Endothelial cell of umbilical vein (primary cell): ENCODE results near the gene SEPTIN14. TPM values are rescaled to one million over a fixed set of nuclear protein-coding genes. Genes with fewer than 3 reads are reported as not detected.

Experiments used
- BruUV-seq: library from RNA; stranded (reverse); fragments of 400-500 nt; replicated peaks from 2 replicates; lab custom pipeline; 2021; lab: Mats Ljungman, UMichigan
- CTCF ChIA-PET: fragments of 300-600, 350-600 bp; sonication (Branson Sonifier 250); formaldehyde crosslinking; loops from one replicate; lab custom pipeline; 2021; ENCODE audit warnings: antibody characterized with exemption, inconsistent platforms; lab: Charles Lee
- POLR2A ChIA-PET: fragments of 300-600, 350-600 bp; sonication (Branson Sonifier 250); formaldehyde crosslinking; loops from one replicate; lab custom pipeline; 2021; ENCODE audit warnings: antibody characterized with exemption, inconsistent platforms; lab: Charles Lee
- DNase-seq: peaks from one replicate; pipeline ENCODE4 v3.0.0-alpha.2; 2011; ENCODE audit warnings: low read depth, low spot score
- FAIRE-seq: peaks from 2 replicates; lab custom pipeline; 2011; peaks lifted over from hg19 to GRCh38; lab: Jason Lieb, UNC
- H2AFZ ChIP-seq: 2 replicates; pipeline ENCODE4 v1.6.0; 2012; ENCODE audit warnings: low read depth, low read length, control low read depth, inconsistent platforms
- H3K27ac ChIP-seq: 2 replicates; pipeline ENCODE4 v1.5.1; 2011; ENCODE audit warnings: low read depth, mild to moderate bottlenecking, control low read depth, low read length, moderate library complexity; ENCODE audit not compliant: insufficient read depth
- H3K27me3 ChIP-seq, 2 experiments: 2 replicates each; pipeline versions ENCODE4 v1.6.0 to v1.6.1; 2011; ENCODE audit warnings: low read length in 2 of 2, mixed read lengths in 1 of 2; ENCODE audit not compliant: control insufficient read depth in 2 of 2, insufficient read depth in 2 of 2
- H3K36me3 ChIP-seq, 2 experiments: 2 replicates in 1 of 2; 3 replicates in 1 of 2; pipeline ENCODE4 v1.5.1; 2011; ENCODE audit warnings: low read length in 2 of 2, mild to moderate bottlenecking in 1 of 2, moderate library complexity in 1 of 2; ENCODE audit not compliant: control insufficient read depth in 2 of 2, insufficient read depth in 2 of 2; ENCODE audit errors: extremely low read depth in 1 of 2
- H3K4me1 ChIP-seq: 3 replicates; pipeline ENCODE4 v1.5.1; 2011; ENCODE audit warnings: mild to moderate bottlenecking, low read length; ENCODE audit not compliant: control insufficient read depth, insufficient read depth; ENCODE audit errors: extremely low read depth
- H3K4me2 ChIP-seq: 2 replicates; pipeline ENCODE4 v1.6.1; 2011; ENCODE audit warnings: low read length, control low read depth, mixed read lengths; ENCODE audit not compliant: insufficient read depth
- H3K4me3 ChIP-seq, 3 experiments: fragments of 200-600 bp in 1 of 3; sonication (generic), shearing (Covaris generic) in 1 of 3; replicated peaks in 1 of 3; 2 replicates each; pipeline ENCODE4 v1.5.1; 2011 to 2016; ENCODE audit warnings: control low read depth in 3 of 3, low read length in 3 of 3, mild to moderate bottlenecking in 2 of 3, inconsistent platforms in 1 of 3, low read depth in 1 of 3, moderate library complexity in 1 of 3; ENCODE audit not compliant: insufficient read depth in 1 of 3
- H3K79me2 ChIP-seq: 2 replicates; pipeline ENCODE4 v1.6.0; 2012; ENCODE audit warnings: low read length, inconsistent platforms; ENCODE audit not compliant: control insufficient read depth, insufficient read depth
- H3K9ac ChIP-seq: replicated peaks from 2 replicates; pipeline ENCODE3; 2011; ENCODE audit warnings: low read length, control low read depth; ENCODE audit not compliant: insufficient read depth; ENCODE audit errors: extremely low read depth
- H3K9me1 ChIP-seq: replicated peaks from 3 replicates; pipeline ENCODE4 v1.6.0; 2011; ENCODE audit warnings: mild to moderate bottlenecking, low read length; ENCODE audit not compliant: control insufficient read depth, insufficient read depth; ENCODE audit errors: extremely low read depth
- H3K9me3 ChIP-seq: replicated peaks from 2 replicates; pipeline ENCODE4 v1.5.1; 2012; ENCODE audit warnings: low read length, inconsistent platforms; ENCODE audit not compliant: control insufficient read depth, insufficient read depth
- H4K20me1 ChIP-seq: replicated peaks from 2 replicates; pipeline ENCODE3; 2011; ENCODE audit warnings: mild to moderate bottlenecking, low read length; ENCODE audit not compliant: control insufficient read depth, insufficient read depth; ENCODE audit errors: extremely low read depth
- EZH2 ChIP-seq: IDR thresholded peaks from 2 replicates; pipeline ENCODE4 v1.6.1; 2012; ENCODE audit warnings: borderline replicate concordance, low read depth, mild to moderate bottlenecking, moderate library complexity, low read length, inconsistent platforms; ENCODE audit not compliant: severe bottlenecking
- FOS ChIP-seq: IDR thresholded peaks from 2 replicates; pipeline ENCODE4 v1.6.1; 2011; ENCODE audit warnings: mild to moderate bottlenecking, low read length, moderate library complexity, borderline replicate concordance; ENCODE audit not compliant: insufficient read depth
- GATA2 ChIP-seq: IDR thresholded peaks from 2 replicates; pipeline ENCODE4 v1.7.0; 2011; ENCODE audit warnings: low read depth, mild to moderate bottlenecking, moderate library complexity, mixed read lengths, low read length; ENCODE audit not compliant: insufficient read length, insufficient read depth
- JUN ChIP-seq: IDR thresholded peaks from 2 replicates; pipeline ENCODE4 v1.6.1; 2011; ENCODE audit warnings: borderline replicate concordance, low read depth; ENCODE audit not compliant: insufficient read length, insufficient read depth
- MYC ChIP-seq: IDR thresholded peaks from one replicate; pipeline ENCODE4 v1.6.1; 2011; ENCODE audit warnings: mild to moderate bottlenecking, low read depth, low read length
- POLR2A ChIP-seq: IDR thresholded peaks from 2 replicates; pipeline ENCODE4 v1.6.1; 2012; ENCODE audit warnings: low read depth, mild to moderate bottlenecking, control low read depth, low read length
- POLR2AphosphoS5 ChIP-seq: IDR thresholded peaks from 2 replicates; pipeline ENCODE4 v1.6.1; 2012; ENCODE audit warnings: low read depth, mild to moderate bottlenecking, control low read depth, low read length, moderate library complexity; ENCODE audit not compliant: insufficient read depth
- dilution Hi-C: fragments of 300-500 bp; cut with MboI; formaldehyde crosslinking; loops from one replicate; pipeline ENCODE4 v1.15.0; 2019; ENCODE audit warnings: low sequenced_read_pairs; ENCODE audit not compliant: extremely low pct_ligation_motif_present
- intact Hi-C: fragments of 100-400 bp; cut with micrococcal nuclease; formaldehyde crosslinking; loops from one replicate; pipeline ENCODE4 v1.10.0; 2022
- polyA plus RNA-seq, 4 experiments: library from polyadenylated mRNA; depleted of rRNA in 3 of 4; stranded (reverse) in 3 of 4; unstranded in 1 of 4; fragments of >200 nt; gene quantifications; 2 replicates each; pipeline versions ENCODE4 v1.2.1 to v1.2.3, GENCODE V29; 2011 to 2012; ENCODE audit warnings: missing spikeins in 1 of 4
- total RNA-seq: library from RNA; stranded (reverse); gene quantifications from 2 replicates; pipeline ENCODE4 v1.2.3, GENCODE V29; 2021
- TF ChIP-seq, protein P1 (sequence below), 2 donors: IDR thresholded peaks; 1 replicate in 1 of 2; 2 replicates in 1 of 2; pipeline ENCODE4 v1.5.1; 2011; ENCODE audit warnings: low read length in 2 of 2, mild to moderate bottlenecking in 2 of 2, moderate library complexity in 2 of 2, control low read depth in 1 of 2, inconsistent platforms in 1 of 2, low read depth in 1 of 2; ENCODE audit not compliant: insufficient read depth in 1 of 2; ENCODE audit errors: extremely low read depth in 1 of 2
- TF ChIP-seq, protein P2 (sequence below): IDR thresholded peaks from 2 replicates; pipeline ENCODE4 v1.6.1; 2011; ENCODE audit not compliant: insufficient read depth, insufficient read length

The SEPTIN14 gene
- total and polyA plus RNA-seq, 2 donors (not counting 3 experiments of a cell fraction or from before 2014, with no cell fraction given), result not detected

DNA sequence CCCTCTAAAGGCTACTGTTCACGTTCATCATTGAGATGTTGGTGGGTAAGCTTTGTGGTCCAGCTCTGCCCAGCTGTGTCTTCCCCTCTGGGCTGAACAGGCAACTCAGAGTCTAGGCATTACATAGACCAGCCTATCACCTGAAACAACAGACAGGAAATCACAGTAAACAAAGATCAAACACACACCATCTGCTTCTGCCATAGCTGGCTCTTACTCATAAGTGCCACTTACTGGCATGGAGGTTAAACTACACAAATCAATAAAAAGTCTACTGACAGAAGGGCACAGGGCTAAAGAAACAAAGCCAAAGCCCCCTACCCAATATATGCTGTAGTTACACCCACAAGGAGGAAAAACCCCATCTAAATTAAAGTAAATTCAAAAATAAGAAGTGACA, 35.0 kb downstream of the SEPTIN14 start:
- dilution Hi-C loops (no loop called here), intact Hi-C loops (no loop called here)
- DNase-seq (no peak), FAIRE-seq (no peak)
- ChIA-PET POLR2A (no interaction called here), CTCF (no interaction called here)
- TF ChIP-seq FOS, result no peak
- no peak for TF ChIP-seq JUN
- TF ChIP-seq GATA2, result no peak
- no peak for TF ChIP-seq EZH2
- TF ChIP-seq POLR2A, result no peak
- no peak for TF ChIP-seq POLR2AphosphoS5
- no peak for TF ChIP-seq MYC
- TF ChIP-seq, protein P1, sequence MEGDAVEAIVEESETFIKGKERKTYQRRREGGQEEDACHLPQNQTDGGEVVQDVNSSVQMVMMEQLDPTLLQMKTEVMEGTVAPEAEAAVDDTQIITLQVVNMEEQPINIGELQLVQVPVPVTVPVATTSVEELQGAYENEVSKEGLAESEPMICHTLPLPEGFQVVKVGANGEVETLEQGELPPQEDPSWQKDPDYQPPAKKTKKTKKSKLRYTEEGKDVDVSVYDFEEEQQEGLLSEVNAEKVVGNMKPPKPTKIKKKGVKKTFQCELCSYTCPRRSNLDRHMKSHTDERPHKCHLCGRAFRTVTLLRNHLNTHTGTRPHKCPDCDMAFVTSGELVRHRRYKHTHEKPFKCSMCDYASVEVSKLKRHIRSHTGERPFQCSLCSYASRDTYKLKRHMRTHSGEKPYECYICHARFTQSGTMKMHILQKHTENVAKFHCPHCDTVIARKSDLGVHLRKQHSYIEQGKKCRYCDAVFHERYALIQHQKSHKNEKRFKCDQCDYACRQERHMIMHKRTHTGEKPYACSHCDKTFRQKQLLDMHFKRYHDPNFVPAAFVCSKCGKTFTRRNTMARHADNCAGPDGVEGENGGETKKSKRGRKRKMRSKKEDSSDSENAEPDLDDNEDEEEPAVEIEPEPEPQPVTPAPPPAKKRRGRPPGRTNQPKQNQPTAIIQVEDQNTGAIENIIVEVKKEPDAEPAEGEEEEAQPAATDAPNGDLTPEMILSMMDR (IDR thresholded peaks at IDR 0.05; ENCODE audit: extremely low read depth in 1 of 2, insufficient read depth in 1 of 2, low read depth in 1 of 2, low read length in 2 of 2), result no peak
- TF ChIP-seq, protein P2, sequence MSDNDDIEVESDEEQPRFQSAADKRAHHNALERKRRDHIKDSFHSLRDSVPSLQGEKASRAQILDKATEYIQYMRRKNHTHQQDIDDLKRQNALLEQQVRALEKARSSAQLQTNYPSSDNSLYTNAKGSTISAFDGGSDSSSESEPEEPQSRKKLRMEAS, result no peak
- Histone ChIP-seq H3K9me1 (no peaks in the 10 kb centered on the region), H2AFZ (no peak overlapping the region), H3K27ac (no peak overlapping the region), H3K4me2 (no peak overlapping the region), H3K9me3 (no peaks in the 10 kb centered on the region), H3K36me3 (no peaks in the 10 kb centered on the region), H4K20me1 (no peaks in the 10 kb centered on the region), H3K79me2 (no peaks in the 10 kb centered on the region), H3K4me3 (no peak overlapping the region), H3K27me3 (no peaks in the 10 kb centered on the region), H3K4me1 (no peaks in the 10 kb centered on the region), H3K9ac (no peak overlapping the region)
- no TSS peak for BruUV-seq
